PFSK-1 (cell line): ENCODE measurements around the gene KLHL9.

Source experiments
- FOXP2 ChIP-seq: optimal IDR thresholded peaks from 2 replicates; pipeline ENCODE3; 2011; ENCODE audit warnings: borderline replicate concordance, control low read depth, inconsistent platforms; ENCODE audit not compliant: insufficient read depth; ENCODE audit errors: extremely low read length, extremely low read depth
- POLR2AphosphoS5 ChIP-seq: IDR thresholded peaks from 2 replicates; pipeline ENCODE4 v1.6.1; 2012; ENCODE audit warnings: low read depth, mild to moderate bottlenecking, control low read depth, low read length, moderate library complexity
- SIN3A ChIP-seq: IDR thresholded peaks from 2 replicates; pipeline ENCODE4 v1.6.1; 2012; ENCODE audit warnings: mild to moderate bottlenecking, low read length, moderate library complexity, borderline replicate concordance; ENCODE audit not compliant: insufficient read depth
- TAF1 ChIP-seq: IDR thresholded peaks from 2 replicates; pipeline ENCODE4 v1.6.1; 2012; ENCODE audit warnings: low read length, control low read depth, borderline replicate concordance; ENCODE audit not compliant: insufficient read depth
- TF ChIP-seq, protein P1 (sequence below), 2 experiments: IDR thresholded peaks; 2 replicates each; pipeline versions ENCODE4 v1.6.1 to v1.8.0; 2011 to 2012; ENCODE audit warnings: low read depth in 2 of 2, low read length in 2 of 2, control low read depth in 1 of 2, inconsistent platforms in 1 of 2, mild to moderate bottlenecking in 1 of 2, moderate library complexity in 1 of 2; ENCODE audit not compliant: insufficient read depth in 1 of 2

Gene KLHL9

DNA sequence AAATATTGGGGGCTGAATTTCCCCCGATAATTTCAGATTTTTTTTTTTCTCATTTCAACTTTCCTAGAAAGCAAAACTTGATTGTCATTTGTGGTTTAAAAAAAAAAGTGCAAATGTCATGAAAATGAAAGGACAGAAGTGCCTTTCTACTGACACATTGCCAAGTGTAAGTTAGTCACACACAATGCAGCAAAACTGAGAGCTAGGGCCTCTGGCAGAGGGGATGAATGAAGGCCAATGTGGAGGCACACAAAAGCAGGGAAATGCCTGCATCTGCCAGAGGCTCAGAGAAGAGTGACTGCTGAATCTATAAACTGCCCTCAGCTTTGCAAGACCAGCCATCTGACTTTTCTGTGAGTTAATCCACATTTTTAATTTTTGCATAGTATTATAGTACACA lies 23.3 kb downstream of the KLHL9 start:
- TF ChIP-seq POLR2AphosphoS5 (no peak), TAF1 (no peak), SIN3A (no peak), FOXP2 (no peak)
- TF ChIP-seq, protein P1, sequence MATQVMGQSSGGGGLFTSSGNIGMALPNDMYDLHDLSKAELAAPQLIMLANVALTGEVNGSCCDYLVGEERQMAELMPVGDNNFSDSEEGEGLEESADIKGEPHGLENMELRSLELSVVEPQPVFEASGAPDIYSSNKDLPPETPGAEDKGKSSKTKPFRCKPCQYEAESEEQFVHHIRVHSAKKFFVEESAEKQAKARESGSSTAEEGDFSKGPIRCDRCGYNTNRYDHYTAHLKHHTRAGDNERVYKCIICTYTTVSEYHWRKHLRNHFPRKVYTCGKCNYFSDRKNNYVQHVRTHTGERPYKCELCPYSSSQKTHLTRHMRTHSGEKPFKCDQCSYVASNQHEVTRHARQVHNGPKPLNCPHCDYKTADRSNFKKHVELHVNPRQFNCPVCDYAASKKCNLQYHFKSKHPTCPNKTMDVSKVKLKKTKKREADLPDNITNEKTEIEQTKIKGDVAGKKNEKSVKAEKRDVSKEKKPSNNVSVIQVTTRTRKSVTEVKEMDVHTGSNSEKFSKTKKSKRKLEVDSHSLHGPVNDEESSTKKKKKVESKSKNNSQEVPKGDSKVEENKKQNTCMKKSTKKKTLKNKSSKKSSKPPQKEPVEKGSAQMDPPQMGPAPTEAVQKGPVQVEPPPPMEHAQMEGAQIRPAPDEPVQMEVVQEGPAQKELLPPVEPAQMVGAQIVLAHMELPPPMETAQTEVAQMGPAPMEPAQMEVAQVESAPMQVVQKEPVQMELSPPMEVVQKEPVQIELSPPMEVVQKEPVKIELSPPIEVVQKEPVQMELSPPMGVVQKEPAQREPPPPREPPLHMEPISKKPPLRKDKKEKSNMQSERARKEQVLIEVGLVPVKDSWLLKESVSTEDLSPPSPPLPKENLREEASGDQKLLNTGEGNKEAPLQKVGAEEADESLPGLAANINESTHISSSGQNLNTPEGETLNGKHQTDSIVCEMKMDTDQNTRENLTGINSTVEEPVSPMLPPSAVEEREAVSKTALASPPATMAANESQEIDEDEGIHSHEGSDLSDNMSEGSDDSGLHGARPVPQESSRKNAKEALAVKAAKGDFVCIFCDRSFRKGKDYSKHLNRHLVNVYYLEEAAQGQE (IDR thresholded peaks at IDR 0.05; ENCODE audit: insufficient read depth in 1 of 2, low read depth in 2 of 2, low read length in 2 of 2), result no peak

DNA sequence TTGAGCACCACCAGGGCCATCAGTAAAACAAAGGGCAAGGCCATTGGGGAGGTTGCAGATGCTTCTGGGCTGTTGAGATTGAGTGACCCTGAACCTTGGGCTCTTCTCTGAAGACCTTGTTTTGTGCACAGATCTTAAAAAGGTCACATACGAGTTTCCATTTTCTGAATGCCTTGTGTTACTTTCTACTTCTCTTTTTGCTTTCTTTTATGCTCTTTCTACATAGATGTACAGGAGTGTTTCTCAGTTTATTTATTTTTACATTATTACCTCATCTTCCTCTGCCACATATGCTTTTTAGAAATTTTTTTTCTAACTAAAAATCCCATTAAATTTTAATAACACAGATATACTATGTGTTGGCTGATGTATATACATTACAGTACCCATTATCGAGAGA lies 30.0 kb downstream of the KLHL9 start, which contains the start of gene IFNA5:
TSS of gene IFNA5 (minus strand) at position 101 of the 400 bp plus-strand sequence. CDS start at position 44, 57 bp downstream.
- TF ChIP-seq POLR2AphosphoS5 (no peak), TAF1 (no peak)

DNA sequence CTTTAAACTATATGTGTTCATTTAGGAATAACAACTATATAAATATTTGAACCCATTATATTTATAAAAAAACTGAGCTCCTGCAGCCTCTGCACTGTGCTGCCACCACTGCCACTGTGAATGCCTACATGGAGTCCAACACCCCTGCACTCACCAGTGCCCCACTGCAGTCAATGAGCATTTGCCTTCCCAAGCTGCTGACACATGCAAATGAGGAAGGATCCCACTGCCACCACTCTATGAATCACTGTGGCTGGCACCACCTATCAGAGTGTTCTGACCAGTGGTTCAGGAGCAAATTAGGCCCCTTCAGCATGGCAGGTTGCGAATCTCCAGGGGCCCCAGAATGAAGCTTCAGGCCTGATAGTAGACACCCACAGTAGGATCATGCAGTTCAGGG lies 39.2 kb downstream of the KLHL9 start:
- TF ChIP-seq FOXP2, result no peak
- no peak for TF ChIP-seq POLR2AphosphoS5
- no peak for TF ChIP-seq SIN3A
- TF ChIP-seq, protein P1 (IDR thresholded peaks at IDR 0.05; ENCODE audit: insufficient read depth in 1 of 2, low read depth in 2 of 2, low read length in 2 of 2), result no peak
- TF ChIP-seq TAF1, result no peak

DNA sequence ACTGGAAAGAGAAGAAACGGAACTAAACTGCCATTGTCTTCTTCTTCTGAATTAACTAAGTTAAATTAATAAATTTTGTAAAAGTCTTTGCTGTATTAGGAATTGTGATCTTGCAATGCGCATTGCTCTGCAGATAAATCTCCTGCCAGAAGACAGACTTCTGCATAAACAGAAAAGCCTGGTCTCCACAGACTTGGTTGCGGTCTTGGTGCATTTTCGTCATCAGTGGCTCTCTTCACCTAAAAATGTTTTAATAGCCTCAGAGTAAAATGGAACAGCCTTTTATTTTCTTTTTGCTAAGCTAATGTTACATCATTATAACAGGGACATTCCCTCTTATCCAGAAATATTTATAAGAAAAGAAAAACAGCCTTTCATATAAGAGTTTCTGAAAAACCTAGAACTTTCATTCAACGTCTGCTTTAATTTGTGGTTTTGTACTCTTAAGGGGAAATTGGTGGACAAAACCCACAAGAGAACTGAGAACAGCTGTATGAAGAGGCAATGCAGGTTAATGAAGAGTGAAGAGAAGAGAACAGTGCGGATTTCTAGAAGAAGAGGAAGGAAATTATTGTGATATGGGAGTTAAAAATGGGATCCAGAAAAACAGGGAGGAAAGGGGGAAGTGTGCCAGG lies 40.2 kb downstream of the KLHL9 start:
- TF ChIP-seq TAF1 (no peak), FOXP2 (no peak), SIN3A (no peak), POLR2AphosphoS5 (no peak)
- TF ChIP-seq, protein P1 (IDR thresholded peaks at IDR 0.05; ENCODE audit: insufficient read depth in 1 of 2, low read depth in 2 of 2, low read length in 2 of 2), result no peak

DNA sequence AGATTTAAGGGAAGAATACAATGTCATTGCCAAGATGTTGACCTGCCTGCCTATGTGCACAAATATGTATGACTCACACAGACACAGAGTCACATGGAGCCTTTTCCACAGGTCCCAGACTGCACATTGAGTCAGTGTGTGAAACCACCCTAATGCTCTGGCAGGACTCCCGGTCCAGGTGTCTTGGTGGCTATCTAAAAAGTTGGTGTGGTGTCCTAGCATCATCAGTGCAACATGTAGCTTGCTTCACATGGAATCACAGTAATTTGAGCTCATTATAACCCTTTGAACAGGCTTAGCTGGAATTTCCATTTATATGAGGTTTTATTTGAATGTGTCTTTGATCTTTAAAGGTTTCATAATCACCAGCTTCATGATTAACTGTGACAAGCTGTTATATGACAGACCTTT lies 40.8 kb downstream of the KLHL9 start:
- TF ChIP-seq SIN3A (no peak), POLR2AphosphoS5 (no peak), TAF1 (no peak), FOXP2 (no peak)
- TF ChIP-seq, protein P1 (IDR thresholded peaks at IDR 0.05; ENCODE audit: insufficient read depth in 1 of 2, low read depth in 2 of 2, low read length in 2 of 2), result no peak
